Occipital lobe (tissue), 2 donors: ENCODE measurements around the gene BEND5. TPM values are rescaled to one million over a fixed set of nuclear protein-coding genes. Genes with fewer than 3 reads are reported as not detected.

ENCODE experiments used
- DNase-seq: peaks from one replicate; lab custom pipeline; 2025; lab: John Stamatoyannopoulos, UW
- total RNA-seq: library from RNA; depleted of rRNA; stranded (reverse); fragments of >200 nt; gene quantifications from one replicate; pipeline ENCODE4 v1.2.3, GENCODE V29; 2014

The BEND5 gene
- total RNA-seq, 1 donor from 2014 or later = 18.2 TPM

- no peak for DNase-seq
Observed at GRCh38 chr1:48767975-48768510, 8.6 kb downstream of the BEND5 start.

- DNase-seq = no peak
Observed at GRCh38 chr1:48765335-48765734, 11.4 kb downstream of the BEND5 start.

GRCh38 chr1:48761986-48762385 lies 14.7 kb downstream of the BEND5 start:
- no peak for DNase-seq

GRCh38 chr1:48761411-48761810 lies 15.3 kb downstream of the BEND5 start:
- no peak for DNase-seq

GRCh38 chr1:48760857-48761256 lies 15.8 kb downstream of the BEND5 start:
- DNase-seq = no peak

- no peak for DNase-seq
Observed at GRCh38 chr1:48758976-48759375, 17.7 kb downstream of the BEND5 start.

- DNase-seq = no peak
Observed at GRCh38 chr1:48757363-48757762, 19.3 kb downstream of the BEND5 start.

GRCh38 chr1:48756683-48757316 lies 19.9 kb downstream of the BEND5 start:
- no peak for DNase-seq

GRCh38 chr1:48753293-48753692 lies 23.4 kb downstream of the BEND5 start:
- no peak for DNase-seq

- DNase-seq = no peak
Observed at GRCh38 chr1:48750109-48750508, 26.6 kb downstream of the BEND5 start.

GRCh38 chr1:48749068-48749467 lies 27.6 kb downstream of the BEND5 start:
- DNase-seq = no peak

- DNase-seq = no peak
Observed at GRCh38 chr1:48746906-48747305, 29.8 kb downstream of the BEND5 start.

- no peak for DNase-seq
Observed at GRCh38 chr1:48744032-48744431, 32.7 kb downstream of the BEND5 start.

- no peak for DNase-seq
Observed at GRCh38 chr1:48743480-48743879, 33.2 kb downstream of the BEND5 start.

GRCh38 chr1:48741380-48741779 lies 35.3 kb downstream of the BEND5 start:
- no peak for DNase-seq

- no peak for DNase-seq
Observed at GRCh38 chr1:48740621-48741020, 36.1 kb downstream of the BEND5 start.

GRCh38 chr1:48739091-48739490 lies 37.6 kb downstream of the BEND5 start:
- no peak for DNase-seq

GRCh38 chr1:48738356-48738755 lies 38.3 kb downstream of the BEND5 start:
- DNase-seq = no peak

- DNase-seq = no peak
Observed at GRCh38 chr1:48735796-48736195, 40.9 kb downstream of the BEND5 start.

- DNase-seq = no peak
Observed at GRCh38 chr1:48730164-48730910, 46.4 kb downstream of the BEND5 start.

- no peak for DNase-seq
Observed at GRCh38 chr1:48728584-48728983, 48.1 kb downstream of the BEND5 start.

- no peak for DNase-seq
Observed at GRCh38 chr1:48726557-48727215, 50.0 kb downstream of the BEND5 start.
